Activated T-helper 2 cell treated with anti-CD3 and anti-CD28 coated beads, Interferon-gamma antibody, Interleukin-2, Interleukin-4, amounts not matched to agents 10 μg/mL and 5 μg/mL and 100 μg/mL, durations not matched to agents 14 hours and 24 hours and 36 hours (primary cell): Measurements from ENCODE around the gene ESPNL. TPM values are rescaled to one million over a fixed set of nuclear protein-coding genes. Genes with fewer than 3 reads are reported as not detected.
A peak's percentile ranks its signal among the peaks of the same experiment; 100 is the strongest.

Source experiments
- DNase-seq: peaks from one replicate; pipeline ENCODE4 v3.0.0; 2021; ENCODE audit warnings: low spot score
- H3K27ac Mint-ChIP-seq: one replicate; pipeline ENCODE4 v1.8.0; 2021; ENCODE audit warnings: mixed read lengths
- H3K27me3 Mint-ChIP-seq: one replicate; pipeline ENCODE4 v1.8.0; 2021; ENCODE audit warnings: low read depth, mixed read lengths
- H3K36me3 Mint-ChIP-seq: one replicate; pipeline ENCODE4 v1.8.0; 2021; ENCODE audit warnings: low read depth, mixed read lengths
- H3K4me1 Mint-ChIP-seq: one replicate; pipeline ENCODE4 v1.8.0; 2021; ENCODE audit warnings: low read depth, mixed read lengths
- H3K4me3 Mint-ChIP-seq: one replicate; pipeline ENCODE4 v1.8.0; 2021; ENCODE audit warnings: low read depth, mild to moderate bottlenecking, moderate library complexity, mixed read lengths
- H3K9me3 Mint-ChIP-seq: one replicate; pipeline ENCODE4 v1.8.0; 2021; ENCODE audit warnings: mixed read lengths
- intact Hi-C: fragments of 100-400 bp; cut with micrococcal nuclease; formaldehyde crosslinking; loops from one replicate; pipeline ENCODE4 v1.15.1; 2023
- total RNA-seq: library from RNA; stranded (reverse); gene quantifications from 2 replicates; pipeline ENCODE4 v1.2.3, GENCODE V29; 2022

The ESPNL gene
- total RNA-seq, 1 donor from 2014 or later, result 0.07 TPM

DNA sequence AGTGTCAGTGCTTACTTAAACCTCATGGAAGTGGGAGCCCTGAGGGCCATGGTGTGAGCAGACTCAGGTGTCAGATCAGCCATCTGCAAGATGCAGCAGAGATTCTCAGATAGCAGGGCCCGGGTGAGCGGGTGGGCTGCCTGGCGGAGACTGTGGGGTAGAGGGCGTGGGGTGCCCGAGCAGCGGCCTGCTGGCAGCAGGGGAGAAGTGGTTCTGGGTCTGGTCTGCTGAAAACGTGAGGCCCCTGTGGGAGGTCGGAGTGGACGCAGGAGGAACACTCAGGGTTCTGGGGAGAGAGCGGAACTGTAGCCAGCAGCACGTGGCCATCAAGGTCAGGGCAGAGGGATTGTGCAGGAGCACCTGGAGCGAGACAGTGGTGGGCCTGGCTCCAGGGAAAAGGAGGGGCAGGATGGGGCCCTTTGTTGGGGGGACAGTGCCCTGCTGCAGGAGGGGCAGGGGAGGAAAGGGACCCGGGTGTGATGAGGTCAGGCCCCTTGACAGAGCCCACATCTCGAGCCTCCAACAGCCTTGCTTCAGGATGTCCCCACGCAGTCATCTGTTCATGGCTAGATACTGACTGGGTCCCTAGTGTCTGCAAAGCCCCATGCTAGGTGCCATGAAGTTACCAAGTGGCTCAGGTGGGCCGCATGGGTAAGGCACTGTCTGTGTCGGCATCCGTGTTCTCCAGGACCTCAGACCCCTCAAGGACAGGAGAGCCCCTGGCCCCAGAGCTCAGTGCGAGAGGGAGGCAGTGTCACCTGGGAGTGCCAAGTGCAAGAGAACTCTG, 2.7 kb upstream of the ESPNL start:
- Mint-ChIP-seq H3K27ac (no peak overlapping the region), H3K36me3 (peaks cover 35% of the 10 kb centered on the region), H3K4me1 (peaks cover 3% of the 10 kb centered on the region), H3K27me3 (no peaks in the 10 kb centered on the region), H3K9me3 (no peaks in the 10 kb centered on the region), H3K4me3 (no peak overlapping the region)
- intact Hi-C loops, result no loop called here
- peak; percentile 7 for DNase-seq

DNA sequence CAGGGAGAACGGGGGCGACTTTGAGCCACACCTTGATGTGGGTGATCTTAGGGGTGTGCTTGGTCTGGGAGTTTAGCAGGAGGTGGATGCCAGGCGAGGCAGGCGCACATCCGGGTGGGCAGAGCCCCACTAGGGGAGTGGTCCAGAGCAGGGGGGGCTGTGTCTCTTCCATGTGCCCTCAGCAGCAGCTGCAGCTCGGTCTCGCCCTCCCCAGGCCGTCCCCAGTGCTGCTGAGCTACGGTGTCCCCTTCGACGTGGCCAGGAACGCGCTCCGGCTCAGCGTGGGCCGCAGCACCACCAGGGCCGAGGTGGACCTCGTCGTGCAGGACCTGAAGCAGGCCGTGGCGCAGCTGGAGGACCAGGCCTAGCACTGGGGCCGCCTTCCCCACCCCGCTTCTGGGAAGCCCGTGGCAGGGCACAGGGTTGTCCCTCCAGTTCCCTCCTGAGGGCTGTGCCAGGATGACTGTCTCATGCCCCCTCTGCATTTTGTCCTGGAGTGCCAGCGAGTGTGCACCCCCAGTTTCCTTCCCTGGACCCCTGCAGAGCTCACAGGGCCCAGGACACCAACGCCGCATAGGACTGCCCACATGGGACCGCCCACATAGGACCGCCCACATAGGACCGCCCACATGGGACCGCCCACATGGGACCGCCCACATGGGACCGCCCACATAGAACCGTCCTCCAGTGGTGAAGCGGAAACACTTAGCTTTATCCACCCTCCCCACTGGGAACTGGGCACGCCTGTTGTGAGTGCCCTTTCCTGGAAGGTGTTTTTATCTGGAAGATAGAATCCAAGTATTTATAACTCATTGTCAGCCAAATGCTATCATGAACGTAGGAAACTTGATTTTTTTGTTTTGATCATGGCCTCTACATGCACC, 1.9 kb upstream of the ESPNL start:
- H3K4me1 Mint-ChIP-seq, result peaks cover 3% of the 10 kb centered on the region
- H3K9me3 Mint-ChIP-seq, result no peaks in the 10 kb centered on the region
- peaks cover 30% of the 10 kb centered on the region for H3K36me3 Mint-ChIP-seq
- H3K4me3 Mint-ChIP-seq, result no peak overlapping the region
- no peaks in the 10 kb centered on the region for H3K27me3 Mint-ChIP-seq
- DNase-seq, result no peak
- H3K27ac Mint-ChIP-seq, result no peak overlapping the region
- intact Hi-C loops, result no loop called here

GRCh38 chr2:238098901-238099713, 1.0 kb upstream of the ESPNL start:
- intact Hi-C loops, result no loop called here
- H3K9me3 Mint-ChIP-seq, result no peaks in the 10 kb centered on the region

DNA sequence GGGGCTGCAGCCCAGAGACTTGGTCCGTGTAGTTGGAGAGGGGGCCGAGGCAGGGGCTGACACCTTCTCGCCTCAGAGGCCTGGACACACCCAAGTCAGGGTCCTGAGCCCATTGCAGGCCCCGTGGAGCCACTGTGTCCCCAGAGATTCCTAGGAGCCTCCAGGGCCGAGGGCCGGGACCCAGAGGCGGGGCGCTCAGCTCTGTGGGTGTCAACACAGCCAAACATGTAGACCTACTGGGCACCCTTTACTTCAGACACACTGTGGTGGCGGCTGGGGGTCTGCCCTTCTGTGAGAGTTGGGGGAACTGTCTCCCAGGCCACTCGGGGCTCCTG, 459 bp upstream of the ESPNL start:
- Mint-ChIP-seq H3K27ac (no peak overlapping the region), H3K27me3 (no peaks in the 10 kb centered on the region), H3K9me3 (no peaks in the 10 kb centered on the region), H3K4me3 (no peak overlapping the region), H3K4me1 (peaks cover 3% of the 10 kb centered on the region), H3K36me3 (peaks cover 27% of the 10 kb centered on the region)
- intact Hi-C loops, result loop anchor here (10.0 kb wide), 1 partner anchor 245 kb away; the partner anchor contains the start of gene RAMP1
- DNase-seq, result no peak

More at GRCh38 chr2:238098901-238099713, 1.0 kb upstream of the ESPNL start:
- Mint-ChIP-seq H3K27me3 (no peaks in the 10 kb centered on the region), H3K36me3 (peaks cover 28% of the 10 kb centered on the region), H3K4me3 (no peak overlapping the region), H3K4me1 (peaks cover 3% of the 10 kb centered on the region), H3K27ac (peak overlapping the region; percentile 46)
- no peak for DNase-seq

GRCh38 chr2:238100821-238101771, 956 bp downstream of the ESPNL start:
- no peak overlapping the region for H3K27ac Mint-ChIP-seq
- H3K4me3 Mint-ChIP-seq, result no peak overlapping the region
- intact Hi-C loops, result loop anchor here (10.0 kb wide), 1 partner anchor 246 kb away; the partner anchor contains the start of gene RAMP1
- no peak for DNase-seq
- H3K9me3 Mint-ChIP-seq, result no peaks in the 10 kb centered on the region
- no peaks in the 10 kb centered on the region for H3K27me3 Mint-ChIP-seq
- peaks cover 20% of the 10 kb centered on the region for H3K36me3 Mint-ChIP-seq
- peaks cover 3% of the 10 kb centered on the region for H3K4me1 Mint-ChIP-seq

DNA sequence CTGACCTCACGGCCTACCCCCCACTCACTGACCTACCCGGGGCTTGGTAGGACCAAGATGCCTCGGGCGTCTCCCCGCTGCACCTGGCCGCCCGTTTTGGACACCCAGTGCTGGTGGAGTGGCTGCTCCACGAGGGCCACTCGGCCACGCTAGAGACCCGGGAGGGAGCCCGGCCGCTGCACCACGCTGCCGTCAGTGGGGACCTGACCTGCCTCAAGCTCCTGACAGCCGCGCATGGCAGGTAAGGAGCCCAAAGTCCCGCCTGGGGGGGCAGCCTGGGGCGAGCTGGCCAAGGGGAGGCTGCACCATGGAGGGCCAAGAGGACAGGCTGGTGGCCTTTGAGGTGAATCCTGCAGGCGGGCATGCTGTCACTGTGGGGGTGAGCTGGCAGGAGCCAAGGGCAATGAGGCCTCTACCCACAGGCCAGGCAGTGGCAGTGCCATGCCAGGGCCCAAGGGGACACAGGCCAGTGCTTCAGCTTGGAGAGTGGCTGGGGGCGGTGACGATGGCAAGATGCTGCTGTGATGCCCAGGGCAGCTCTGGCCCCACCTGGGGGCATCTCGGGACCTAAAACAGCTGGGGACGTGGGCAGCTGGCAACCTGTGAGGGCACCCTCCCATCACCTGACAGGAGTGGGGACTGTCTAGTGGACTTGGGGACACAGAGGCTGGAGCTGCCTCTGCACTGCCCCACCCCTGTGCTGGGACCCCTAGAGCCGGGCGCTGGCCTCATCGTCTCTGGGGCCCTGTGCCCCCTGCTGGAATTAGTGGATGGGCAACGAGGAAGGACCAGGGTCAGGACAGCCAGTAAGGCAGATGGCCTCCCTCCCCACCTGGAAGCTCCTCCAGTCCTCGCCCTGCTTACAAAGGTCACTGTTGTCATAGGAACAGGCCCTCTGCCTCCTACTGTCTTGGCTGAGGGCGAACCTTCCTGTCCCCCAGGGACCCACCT, 2.0 kb downstream of the ESPNL start:
- Mint-ChIP-seq H3K36me3 (peaks cover 14% of the 10 kb centered on the region), H3K4me3 (no peak overlapping the region), H3K27me3 (no peaks in the 10 kb centered on the region), H3K27ac (no peak overlapping the region), H3K9me3 (no peaks in the 10 kb centered on the region), H3K4me1 (peaks cover 3% of the 10 kb centered on the region)
- no peak for DNase-seq
- intact Hi-C loops, result loop anchor here (10.0 kb wide), 1 partner anchor 247 kb away; the partner anchor contains the start of gene RAMP1

DNA sequence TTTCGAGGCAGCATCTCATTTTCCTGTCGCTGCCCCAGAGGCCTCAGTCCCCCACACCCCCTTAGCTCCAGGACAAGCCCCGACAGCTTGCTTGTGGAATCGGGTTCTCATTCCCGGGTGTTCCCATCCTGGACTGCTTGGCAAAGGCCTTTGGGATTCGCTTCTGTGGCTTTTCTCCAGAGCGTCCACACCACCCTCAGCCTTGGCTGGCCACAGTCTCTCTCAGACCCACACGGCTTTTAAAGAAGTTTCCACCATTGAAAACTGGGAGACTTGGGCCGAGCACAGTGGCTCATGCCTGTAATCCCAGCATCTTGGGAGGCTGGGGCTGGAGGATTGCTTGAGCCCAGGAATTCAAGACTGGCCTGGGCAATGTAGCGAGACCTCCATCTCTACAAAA, 2.7 kb downstream of the ESPNL start:
- no peak overlapping the region for H3K4me3 Mint-ChIP-seq
- intact Hi-C loops, result loop anchor here (10.0 kb wide), 1 partner anchor 248 kb away; the partner anchor contains the start of gene RAMP1
- H3K9me3 Mint-ChIP-seq, result no peaks in the 10 kb centered on the region
- peaks cover 4% of the 10 kb centered on the region for H3K4me1 Mint-ChIP-seq
- DNase-seq, result no peak
- no peaks in the 10 kb centered on the region for H3K27me3 Mint-ChIP-seq
- no peak overlapping the region for H3K27ac Mint-ChIP-seq
- H3K36me3 Mint-ChIP-seq, result peaks cover 7% of the 10 kb centered on the region

DNA sequence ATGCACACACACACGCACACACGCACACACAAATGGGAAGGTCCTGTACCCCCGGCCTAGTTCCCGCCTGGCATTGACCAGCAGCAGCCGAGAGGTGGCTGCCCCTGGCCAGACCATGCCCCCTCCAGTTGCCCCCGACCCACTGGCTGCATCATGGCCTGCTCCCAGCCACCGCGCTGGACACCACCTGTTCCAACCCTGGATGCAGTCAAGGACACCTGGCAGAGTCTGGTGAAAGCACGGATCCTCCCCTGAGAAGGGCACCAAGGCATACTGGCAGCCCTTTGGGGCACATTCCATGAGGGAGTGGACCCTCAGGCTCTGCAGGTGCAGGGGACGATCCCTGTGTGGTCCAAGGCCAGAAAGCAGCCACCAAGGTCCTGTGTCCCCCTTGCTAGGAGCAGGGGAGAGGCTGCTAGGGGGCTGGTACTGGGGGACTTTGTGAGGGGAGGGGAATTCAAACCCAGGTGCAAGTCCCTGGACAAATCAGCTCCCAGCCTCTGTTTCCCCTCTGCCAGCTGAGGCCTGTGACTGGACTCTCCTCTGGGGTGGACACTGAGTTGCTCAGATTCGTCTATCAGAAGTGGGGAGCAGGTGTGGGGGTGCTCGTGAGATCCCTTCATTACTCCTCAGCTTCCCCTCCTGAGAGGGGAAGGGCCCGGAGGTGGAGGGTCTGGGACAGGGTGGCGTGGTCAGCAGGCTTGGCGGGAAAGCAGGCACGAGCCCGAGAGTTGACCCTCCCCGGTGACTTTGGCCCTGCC, 3.5 kb downstream of the ESPNL start:
- no peak overlapping the region for H3K4me3 Mint-ChIP-seq
- H3K4me1 Mint-ChIP-seq, result peaks cover 4% of the 10 kb centered on the region
- DNase-seq, result no peak
- peaks cover 5% of the 10 kb centered on the region for H3K36me3 Mint-ChIP-seq
- H3K27ac Mint-ChIP-seq, result no peak overlapping the region
- no peaks in the 10 kb centered on the region for H3K9me3 Mint-ChIP-seq
- intact Hi-C loops, result loop anchor here (10.0 kb wide), 1 partner anchor 249 kb away; the partner anchor contains the start of gene RAMP1
- H3K27me3 Mint-ChIP-seq, result no peaks in the 10 kb centered on the region

- Mint-ChIP-seq H3K27ac (no peak overlapping the region), H3K4me1 (peaks cover 3% of the 10 kb centered on the region), H3K27me3 (no peaks in the 10 kb centered on the region), H3K9me3 (no peaks in the 10 kb centered on the region), H3K4me3 (no peak overlapping the region), H3K36me3 (no peaks in the 10 kb centered on the region)
- intact Hi-C loops, result loop anchor here (10.0 kb wide), 1 partner anchor 249 kb away; the partner anchor contains the start of gene RAMP1
- no peak for DNase-seq
Measured at GRCh38 chr2:238104226-238104690, 4.1 kb downstream of the ESPNL start.

DNA sequence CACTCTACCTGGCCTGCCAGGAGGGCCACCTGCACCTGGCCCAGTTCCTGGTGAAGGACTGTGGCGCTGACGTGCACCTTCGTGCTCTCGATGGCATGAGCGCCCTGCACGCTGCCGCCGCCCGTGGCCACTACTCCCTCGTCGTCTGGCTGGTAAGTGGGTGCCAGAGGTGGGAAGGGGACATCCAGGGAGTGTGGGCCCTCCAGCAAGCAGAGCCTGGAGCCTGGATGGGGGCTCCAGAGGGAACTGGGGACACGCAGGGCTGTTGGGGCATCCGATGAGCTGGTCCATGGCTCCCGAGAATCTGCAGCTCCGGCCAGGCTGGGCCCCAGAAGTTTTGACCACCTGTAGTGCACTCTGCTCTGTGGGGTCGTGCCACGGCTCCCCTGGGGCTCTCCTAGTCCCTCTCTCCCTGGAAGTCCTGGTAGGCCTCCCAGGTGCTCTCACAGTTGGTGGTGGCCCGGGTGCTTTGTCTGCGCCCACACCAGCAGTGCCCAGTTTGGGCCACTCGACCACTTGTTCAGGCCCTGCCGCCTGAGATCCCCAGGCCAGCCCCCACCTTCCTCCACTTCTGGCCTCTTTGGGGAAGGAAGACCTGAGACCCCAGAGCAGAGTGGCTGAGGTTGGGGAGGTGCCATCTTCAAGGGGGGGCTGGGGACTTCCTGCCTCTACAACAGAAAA, 4.7 kb downstream of the ESPNL start:
- no peak for DNase-seq
- no peak overlapping the region for H3K4me3 Mint-ChIP-seq
- no peak overlapping the region for H3K27ac Mint-ChIP-seq
- H3K27me3 Mint-ChIP-seq, result no peaks in the 10 kb centered on the region
- H3K4me1 Mint-ChIP-seq, result peaks cover 3% of the 10 kb centered on the region
- no peaks in the 10 kb centered on the region for H3K36me3 Mint-ChIP-seq
- intact Hi-C loops, result loop anchor here (10.0 kb wide), 1 partner anchor 250 kb away; the partner anchor contains the start of gene RAMP1
- H3K9me3 Mint-ChIP-seq, result no peaks in the 10 kb centered on the region
